ENCODE measurements around the gene RNF157. TPM values are rescaled to one million over a fixed set of nuclear protein-coding genes. Genes with fewer than 3 reads are reported as not detected.

The RNF157 gene
- total RNA-seq, 6 donors from 2014 or later: 1.1 to 14.7 (median 2.5) TPM

- DNase-seq (no peak), ATAC-seq (ENCODE audit: low FRiP score in 2 of 2) (no peak)
- Histone ChIP-seq H3K4me1 (no peaks in the 10 kb centered on the region), H3K27ac (no peak overlapping the region), H3K27me3 (no peaks in the 10 kb centered on the region), H3K36me3 (peaks cover 39 to 99% (median 85%) of the 10 kb centered on the region in 4 donors), H3K4me3 (no peak overlapping the region), H3K9me3 (no peaks in the 10 kb centered on the region)
- no peak for TF ChIP-seq POLR2A (IDR thresholded peaks at IDR 0.05)
- no peak for TF ChIP-seq POLR2AphosphoS5 (IDR thresholded peaks at IDR 0.05)
- no peak for TF ChIP-seq CTCF (IDR thresholded peaks at IDR 0.05)
- no peak for TF ChIP-seq EP300 (IDR thresholded peaks at IDR 0.05)
- 99% methylated on average over 16 to 19 of the region's 20 CpGs for WGBS, 2 donors
Measured at GRCh38 chr17:76092526-76093413, 147.5 kb downstream of the RNF157 start.

Small RNAs within 50 kb of the gene (small RNA-seq; reads per million reads assigned to genes)
- gene ATP5MGP6 (0 reads per million in 4 donors), gene MIR6868 (0 to 0.66 (median 0.12) reads per million in 4 donors)

Other genes with a start within 250 kb of the RNF157 start
- gene CDK3, start 239.6 kb downstream of the RNF157 start, total RNA-seq: 10 to 100 TPM in 1 of 6 donors, 1 to 10 TPM in 5; 3.0 to 15.7 (median 7.0) TPM
- gene EVPL, start 213.2 kb downstream of the RNF157 start, total RNA-seq: 100 to 1,000 TPM in 1 of 6 donors, 10 to 100 TPM in 5; 47.5 to 142 (median 63.4) TPM
- 10 to 100 TPM; 41.8 to 68.2 (median 56.1) TPM for gene SRP68, start 168.0 kb downstream of the RNF157 start, total RNA-seq
- gene GALR2, start 165.7 kb downstream of the RNF157 start, total RNA-seq: under 1 TPM in 1 of 6 donors, not detected in 5; 0.61 TPM
- not detected for gene ZACN, start 161.3 kb downstream of the RNF157 start, total RNA-seq
- gene EXOC7, start 136.7 kb downstream of the RNF157 start, total RNA-seq: 100 to 1,000 TPM in 3 of 6 donors, 10 to 100 TPM in 3; 69.4 to 233 (median 103) TPM
- gene FOXJ1, start 99.2 kb downstream of the RNF157 start, total RNA-seq: 10 to 100 TPM in 5 of 6 donors, 1 to 10 TPM in 1; 3.3 to 86.6 (median 32.2) TPM
- 10 to 100 TPM in 5 of 6 donors, 1 to 10 TPM in 1; 8.4 to 74.9 (median 26.8) TPM for gene UBALD2, start 24.9 kb upstream of the RNF157 start, total RNA-seq
- gene QRICH2, start 67.8 kb upstream of the RNF157 start, total RNA-seq: 1 to 10 TPM; 1.7 to 9.4 (median 2.8) TPM
- gene PRPSAP1, start 113.4 kb upstream of the RNF157 start, total RNA-seq: 100 to 1,000 TPM in 1 of 6 donors, 10 to 100 TPM in 5; 37.3 to 172 (median 59.2) TPM
- 10 to 100 TPM in 3 of 6 donors, 1 to 10 TPM in 3; 5.5 to 16.6 (median 9.5) TPM for gene SPHK1, start 144.1 kb upstream of the RNF157 start, total RNA-seq
- 10 to 100 TPM; 20.5 to 55.5 (median 27.7) TPM for gene UBE2O, start 212.7 kb upstream of the RNF157 start, total RNA-seq
- gene AANAT, start 227.1 kb upstream of the RNF157 start, total RNA-seq: not detected